Astrocyte of the cerebellum (primary cell): Measurements from ENCODE around the gene INIP.

ENCODE experiments used
- DNase-seq: peaks from one replicate; pipeline ENCODE4 v3.0.0-alpha.2; 2011; ENCODE audit warnings: low read depth
- H3K4me3 ChIP-seq: 2 replicates; pipeline ENCODE4 v1.5.1; 2011; ENCODE audit warnings: mild to moderate bottlenecking, low read depth, low read length, moderate library complexity
- in situ Hi-C: cut with HindIII; loops from 2 replicates; pipeline ENCODE4 v1.10.0; 2017; ENCODE audit warnings: low sequenced_read_pairs
- TF ChIP-seq, protein P1 (sequence below): IDR thresholded peaks from 2 replicates; pipeline ENCODE4 v1.5.1; 2012; ENCODE audit warnings: low read length, low read depth, moderate library complexity, mild to moderate bottlenecking; ENCODE audit errors: missing control alignments

The INIP gene, protein sequence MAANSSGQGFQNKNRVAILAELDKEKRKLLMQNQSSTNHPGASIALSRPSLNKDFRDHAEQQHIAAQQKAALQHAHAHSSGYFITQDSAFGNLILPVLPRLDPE

DNA sequence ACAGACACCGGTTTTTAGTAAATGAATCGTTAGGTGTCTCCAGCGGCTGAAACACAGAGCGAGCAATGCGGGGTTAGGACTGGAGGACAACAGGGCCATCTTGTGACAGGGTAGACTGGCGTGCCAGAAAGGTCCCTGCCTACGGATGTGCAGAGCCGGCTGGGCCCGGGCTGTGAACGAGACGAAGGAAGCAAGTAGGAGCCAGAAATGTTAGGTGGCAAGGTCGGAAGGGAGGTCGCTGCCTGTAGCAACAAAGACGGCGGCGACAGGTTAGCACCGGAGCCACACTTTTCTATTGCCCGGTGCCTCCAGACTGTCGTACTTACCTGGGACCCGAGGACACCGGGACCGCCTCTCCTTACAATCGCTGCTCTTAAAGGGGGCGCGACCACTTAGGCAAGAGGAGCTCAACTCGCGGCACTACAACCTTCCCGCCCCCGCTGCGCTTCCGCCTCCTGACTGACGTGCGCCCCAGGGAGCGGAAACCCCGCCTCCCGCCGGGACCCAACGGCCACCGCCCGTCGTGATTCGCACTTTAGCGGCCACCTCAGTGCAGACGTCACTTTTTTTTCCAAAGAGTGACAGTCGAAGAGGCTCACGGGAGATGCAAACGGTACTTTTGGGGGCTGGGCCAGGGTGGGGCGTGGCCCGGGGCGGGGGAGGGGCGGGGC lies at the start of gene INIP:
TSS of gene INIP (minus strand) at position 457 of the 671 bp plus-strand sequence. CDS start 1,632 bp downstream, outside the sequence.
- H3K4me3 ChIP-seq = peak within 1 kb of the TSS; percentile 80
- in situ Hi-C loops = loop anchor here (10.0 kb wide), 1 partner anchor 623 kb away; no protein-coding TSS in a partner anchor
- TF ChIP-seq, protein P1, sequence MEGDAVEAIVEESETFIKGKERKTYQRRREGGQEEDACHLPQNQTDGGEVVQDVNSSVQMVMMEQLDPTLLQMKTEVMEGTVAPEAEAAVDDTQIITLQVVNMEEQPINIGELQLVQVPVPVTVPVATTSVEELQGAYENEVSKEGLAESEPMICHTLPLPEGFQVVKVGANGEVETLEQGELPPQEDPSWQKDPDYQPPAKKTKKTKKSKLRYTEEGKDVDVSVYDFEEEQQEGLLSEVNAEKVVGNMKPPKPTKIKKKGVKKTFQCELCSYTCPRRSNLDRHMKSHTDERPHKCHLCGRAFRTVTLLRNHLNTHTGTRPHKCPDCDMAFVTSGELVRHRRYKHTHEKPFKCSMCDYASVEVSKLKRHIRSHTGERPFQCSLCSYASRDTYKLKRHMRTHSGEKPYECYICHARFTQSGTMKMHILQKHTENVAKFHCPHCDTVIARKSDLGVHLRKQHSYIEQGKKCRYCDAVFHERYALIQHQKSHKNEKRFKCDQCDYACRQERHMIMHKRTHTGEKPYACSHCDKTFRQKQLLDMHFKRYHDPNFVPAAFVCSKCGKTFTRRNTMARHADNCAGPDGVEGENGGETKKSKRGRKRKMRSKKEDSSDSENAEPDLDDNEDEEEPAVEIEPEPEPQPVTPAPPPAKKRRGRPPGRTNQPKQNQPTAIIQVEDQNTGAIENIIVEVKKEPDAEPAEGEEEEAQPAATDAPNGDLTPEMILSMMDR = no peak
- DNase-seq = peak; percentile 77

DNA sequence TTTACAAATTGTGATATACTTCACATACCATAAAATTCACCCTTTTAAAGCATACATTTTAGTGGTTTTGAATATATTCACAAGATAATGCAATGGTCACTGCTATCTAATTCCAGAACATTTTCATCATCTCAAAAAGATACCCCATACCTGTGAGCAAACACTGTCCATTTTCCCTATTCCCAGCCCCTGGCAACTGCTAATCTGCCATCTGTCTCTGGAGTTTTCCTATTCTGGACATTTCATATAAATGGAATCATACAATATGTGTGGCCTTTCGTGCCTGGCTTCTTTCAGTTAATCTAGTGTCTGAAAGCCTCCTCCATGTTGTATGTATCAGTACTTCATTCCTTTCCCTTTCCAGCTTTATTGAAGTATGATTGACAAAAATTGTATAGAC lies 47.4 kb upstream of the INIP start:
- H3K4me3 ChIP-seq = no peak overlapping the region
- TF ChIP-seq, protein P1 = no peak
- DNase-seq = no peak
- in situ Hi-C loops = no loop called here

DNA sequence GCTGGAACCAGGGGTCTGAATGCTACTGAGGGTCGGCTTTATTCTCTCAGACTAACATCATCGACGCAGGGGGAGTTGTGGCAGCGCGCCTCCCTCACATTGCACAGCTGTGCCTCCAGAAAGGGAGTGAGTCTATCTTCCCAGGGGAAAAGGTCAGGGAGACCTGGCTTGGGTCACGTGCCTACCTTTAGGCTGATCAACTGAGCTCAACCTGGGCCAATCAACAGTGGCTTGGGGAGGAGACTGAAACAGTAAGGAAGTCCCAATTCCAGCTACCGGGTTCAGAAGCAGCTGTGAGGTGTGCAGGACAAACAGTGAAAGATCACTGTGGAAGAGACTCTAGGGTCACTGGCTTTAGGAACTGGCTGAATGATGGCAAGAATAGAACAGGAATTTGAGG lies 46.9 kb upstream of the INIP start:
- TF ChIP-seq, protein P1 = no peak
- no peak overlapping the region for H3K4me3 ChIP-seq
- in situ Hi-C loops = no loop called here
- DNase-seq = no peak

DNA sequence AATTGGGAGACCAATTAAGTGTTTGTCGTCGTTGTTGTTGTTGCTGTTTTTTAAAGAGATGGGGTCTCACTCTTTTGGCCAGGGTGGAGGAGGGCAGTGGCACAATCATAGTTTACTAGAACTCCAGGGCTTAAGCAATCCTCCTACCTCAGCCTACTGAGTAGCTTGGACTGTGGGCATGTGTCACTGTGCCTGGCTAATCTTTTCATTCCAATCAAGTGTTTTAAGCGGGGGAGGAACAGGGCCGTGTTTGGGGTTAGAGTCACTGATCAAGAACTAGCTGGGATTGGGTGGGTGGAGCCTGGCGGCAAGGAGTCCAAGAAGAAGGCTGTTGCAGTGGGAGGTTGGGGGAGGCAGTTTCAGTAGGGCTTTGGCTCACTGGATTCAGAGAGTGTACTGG lies 46.4 kb upstream of the INIP start:
- in situ Hi-C loops = no loop called here
- no peak for DNase-seq
- TF ChIP-seq, protein P1 = no peak
- no peak overlapping the region for H3K4me3 ChIP-seq

DNA sequence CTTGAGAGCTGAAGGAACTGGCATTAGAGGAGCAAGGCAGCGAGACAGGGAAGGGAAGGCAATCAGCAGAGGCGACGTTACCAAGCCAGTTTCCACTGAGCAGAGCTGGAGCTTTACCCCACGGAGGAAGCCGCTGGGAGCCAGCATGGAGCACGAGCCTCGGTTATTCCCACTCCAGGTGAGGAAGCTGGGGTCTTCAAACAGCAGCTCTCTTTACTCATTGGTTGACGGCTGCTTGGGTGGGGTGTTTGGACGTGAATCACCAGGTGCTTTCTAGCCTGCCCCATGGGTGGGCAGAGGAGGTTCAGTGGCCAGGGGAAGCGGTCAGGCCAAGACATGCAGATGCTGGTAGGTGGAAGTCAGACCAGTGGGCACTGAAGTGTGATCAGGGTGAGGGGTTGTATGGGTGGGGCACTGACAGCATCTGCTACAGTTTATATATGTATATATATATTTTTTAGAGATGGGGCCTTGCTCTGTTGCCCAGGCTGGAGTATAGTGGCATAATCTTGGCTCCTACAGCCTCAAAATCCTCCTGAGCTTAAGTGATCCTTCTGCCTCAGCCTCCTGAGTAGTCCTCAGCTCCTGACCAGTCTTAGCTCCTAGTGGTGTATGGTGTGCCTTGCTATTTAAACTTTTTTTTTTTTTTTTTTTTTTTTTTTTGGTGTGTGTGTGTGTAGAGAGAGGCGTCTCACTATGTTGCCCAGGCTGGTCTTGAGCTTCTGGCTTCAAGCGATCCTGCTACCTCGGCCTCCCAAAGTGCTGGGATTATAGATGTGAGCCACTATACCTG lies 45.0 kb upstream of the INIP start:
- no peak for DNase-seq
- H3K4me3 ChIP-seq = no peak overlapping the region
- TF ChIP-seq, protein P1 = no peak
- in situ Hi-C loops = no loop called here

DNA sequence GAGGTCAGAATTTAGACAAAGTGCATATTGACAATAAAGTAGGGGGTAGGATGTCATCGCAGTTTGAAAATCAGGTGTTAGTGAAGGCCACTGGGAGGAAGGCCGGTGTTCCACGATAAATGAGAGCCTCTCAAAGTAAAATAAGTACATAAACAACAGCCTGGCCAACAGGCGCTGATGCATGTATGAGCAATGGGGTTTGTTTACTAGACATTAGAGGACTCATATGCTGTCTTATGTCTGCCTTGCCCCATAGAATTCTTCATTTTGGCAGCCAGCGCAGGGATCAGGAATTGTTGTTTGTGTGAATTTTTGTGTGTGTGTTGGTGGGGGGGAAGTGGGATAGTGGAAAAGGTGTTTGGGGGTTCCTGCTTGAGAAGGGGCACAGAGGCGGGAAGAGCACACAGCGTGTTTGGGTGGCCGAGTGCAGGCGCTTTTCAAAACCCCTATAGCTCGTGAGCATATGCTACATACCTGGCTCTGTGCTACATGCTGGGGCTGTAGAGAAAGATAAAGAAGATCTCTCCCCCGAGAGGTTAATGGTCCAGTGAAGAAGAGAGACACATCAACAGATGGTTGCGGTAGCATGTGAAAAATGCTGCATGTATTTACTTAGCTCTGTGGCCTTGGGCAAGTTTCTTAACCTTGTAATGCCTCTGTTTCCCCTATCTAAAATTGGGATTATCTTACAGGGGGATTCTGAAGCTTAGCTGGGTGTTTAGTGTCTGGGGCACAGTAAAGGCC lies 44.2 kb upstream of the INIP start:
- no peak overlapping the region for H3K4me3 ChIP-seq
- no peak for DNase-seq
- in situ Hi-C loops = no loop called here
- TF ChIP-seq, protein P1 = no peak
